Activated T-cell treated with anti-CD3 and anti-CD28 coated beads, Interleukin-2, amount 50 U/mL, for 4 hours (primary cell): Measurements from ENCODE around the gene RRM2. TPM values are rescaled to one million over a fixed set of nuclear protein-coding genes. Genes with fewer than 3 reads are reported as not detected.
A peak's percentile ranks its signal among the peaks of the same experiment; 100 is the strongest.

ENCODE experiments used
- ATAC-seq, 2 donors: fragments of 200-7000 bp; cut with Tn5 transposase; one replicate each; pipeline ENCODE4 v1.10.0; 2021
- DNase-seq: peaks from one replicate; pipeline ENCODE4 v3.0.0-alpha.2; 2020
- H3K27me3 Mint-ChIP-seq: one replicate; pipeline ENCODE4 v1.8.0; 2021; ENCODE audit warnings: low read depth, mixed read lengths
- H3K36me3 Mint-ChIP-seq: one replicate; pipeline ENCODE4 v1.8.0; 2022; ENCODE audit warnings: mixed read lengths; ENCODE audit not compliant: insufficient read depth
- H3K4me1 Mint-ChIP-seq: one replicate; pipeline ENCODE4 v1.8.0; 2021; ENCODE audit warnings: low read depth, mixed read lengths
- H3K4me3 Mint-ChIP-seq: one replicate; pipeline ENCODE4 v1.8.0; 2021; ENCODE audit warnings: mild to moderate bottlenecking, moderate library complexity, mixed read lengths
- H3K9me3 Mint-ChIP-seq: one replicate; pipeline ENCODE4 v1.8.0; 2021; ENCODE audit warnings: mixed read lengths
- total RNA-seq, 3 donors: library from RNA; stranded (reverse); gene quantifications; one replicate each; pipeline ENCODE4 v1.2.1, GENCODE V29; 2021

Gene RRM2
- total RNA-seq = 10 to 100 TPM; 40.9 to 54.9 (median 51.6) TPM

DNA sequence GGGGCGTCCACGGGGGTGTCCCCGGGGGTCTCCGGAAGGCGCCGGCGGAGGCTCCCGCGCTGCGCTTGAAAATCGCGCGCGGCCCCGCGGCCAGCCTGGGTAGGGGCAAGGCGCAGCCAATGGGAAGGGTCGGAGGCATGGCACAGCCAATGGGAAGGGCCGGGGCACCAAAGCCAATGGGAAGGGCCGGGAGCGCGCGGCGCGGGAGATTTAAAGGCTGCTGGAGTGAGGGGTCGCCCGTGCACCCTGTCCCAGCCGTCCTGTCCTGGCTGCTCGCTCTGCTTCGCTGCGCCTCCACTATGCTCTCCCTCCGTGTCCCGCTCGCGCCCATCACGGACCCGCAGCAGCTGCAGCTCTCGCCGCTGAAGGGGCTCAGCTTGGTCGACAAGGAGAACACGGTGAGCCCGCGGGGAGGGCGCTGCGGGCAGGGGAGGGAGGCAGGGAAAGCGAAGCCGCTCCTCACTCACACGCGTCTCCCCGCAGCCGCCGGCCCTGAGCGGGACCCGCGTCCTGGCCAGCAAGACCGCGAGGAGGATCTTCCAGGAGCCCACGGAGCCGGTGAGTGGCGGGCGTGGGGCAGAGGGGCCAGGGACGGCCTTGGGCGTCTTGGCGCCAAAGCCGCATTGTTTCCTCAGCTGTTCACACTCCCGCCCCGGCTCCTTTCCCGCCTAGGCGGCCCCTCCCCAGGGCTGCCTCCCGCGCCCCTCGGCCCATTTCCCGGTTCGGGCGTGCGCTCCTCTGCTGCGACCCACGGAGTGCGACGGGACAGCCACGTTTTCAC is at the start of gene RRM2:
Gene RRM2, plus strand, starts transcription at position 240 of the 781 bp plus-strand sequence. Its CDS starts 60 bp downstream, at position 300.
- H3K27me3 Mint-ChIP-seq = peaks cover 8% of the 10 kb centered on the region
- peak; percentile 75 to 80 for ATAC-seq
- H3K9me3 Mint-ChIP-seq = no peaks in the 10 kb centered on the region
- peak within 1 kb of the TSS; percentile 86 for H3K4me3 Mint-ChIP-seq
- H3K36me3 Mint-ChIP-seq = no peaks in the 10 kb centered on the region
- peak; percentile 79 for DNase-seq
- H3K4me1 Mint-ChIP-seq = peaks cover 44% of the 10 kb centered on the region

- no peaks in the 10 kb centered on the region for H3K36me3 Mint-ChIP-seq
- H3K4me1 Mint-ChIP-seq = peaks cover 3% of the 10 kb centered on the region
- H3K27me3 Mint-ChIP-seq = peaks cover 57% of the 10 kb centered on the region
- no peak overlapping the region for H3K4me3 Mint-ChIP-seq
- DNase-seq (no peak), ATAC-seq (no peak)
- H3K9me3 Mint-ChIP-seq = no peaks in the 10 kb centered on the region
These were observed 48.8 kb upstream of the RRM2 start for GRCh38 chr2:10073706-10074105.

DNA sequence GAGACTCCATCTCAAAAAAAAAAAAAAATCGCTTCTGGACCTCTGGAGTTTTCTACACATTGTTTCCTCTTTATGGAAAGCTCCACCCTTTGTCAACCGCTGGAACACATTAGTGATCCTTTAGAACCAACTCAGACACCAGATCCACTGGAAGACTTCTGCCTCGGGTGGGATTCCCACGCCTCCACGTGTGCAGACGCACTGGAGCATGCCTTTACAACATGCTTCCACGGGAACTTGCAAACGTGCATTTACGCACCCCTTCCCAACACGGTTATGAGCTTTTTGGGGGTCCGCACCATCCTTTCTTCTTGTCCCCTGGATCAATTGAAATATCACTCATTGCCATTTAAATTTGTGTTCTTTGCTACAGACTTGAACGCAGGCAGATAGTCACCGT is 47.4 kb upstream of the RRM2 start:
- H3K36me3 Mint-ChIP-seq = no peaks in the 10 kb centered on the region
- peaks cover 8% of the 10 kb centered on the region for H3K4me1 Mint-ChIP-seq
- ATAC-seq (no peak), DNase-seq (no peak)
- no peak overlapping the region for H3K4me3 Mint-ChIP-seq
- H3K27me3 Mint-ChIP-seq = peaks cover 64% of the 10 kb centered on the region
- no peaks in the 10 kb centered on the region for H3K9me3 Mint-ChIP-seq

GRCh38 chr2:10075571-10076209 is 46.8 kb upstream of the RRM2 start:
- no peak for ATAC-seq

DNA sequence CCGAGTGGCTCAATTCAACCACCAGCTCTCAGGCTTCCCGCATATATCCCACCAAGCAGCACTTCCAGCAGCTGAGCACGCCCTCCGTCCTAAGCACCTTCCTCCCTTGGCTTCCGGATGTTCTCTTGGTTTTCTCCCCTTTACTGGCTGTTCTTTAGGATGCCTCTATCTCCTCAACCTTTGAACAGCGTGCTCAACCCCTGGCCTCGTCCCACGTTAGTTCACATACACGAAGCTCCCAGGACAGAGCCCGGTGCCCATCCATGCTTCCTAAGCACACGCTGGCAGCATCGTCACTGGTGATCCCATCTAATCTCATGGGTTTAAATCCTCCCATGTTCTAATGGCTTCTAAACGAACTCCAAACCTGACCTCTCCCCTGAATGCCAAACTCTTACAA is 46.0 kb upstream of the RRM2 start:
- H3K9me3 Mint-ChIP-seq = no peaks in the 10 kb centered on the region
- H3K4me3 Mint-ChIP-seq = no peak overlapping the region
- DNase-seq = no peak
- ATAC-seq = no peak
- H3K27me3 Mint-ChIP-seq = peaks cover 71% of the 10 kb centered on the region
- no peaks in the 10 kb centered on the region for H3K36me3 Mint-ChIP-seq
- peaks cover 15% of the 10 kb centered on the region for H3K4me1 Mint-ChIP-seq

More at GRCh38 chr2:10075571-10076209, 46.8 kb upstream of the RRM2 start:
- H3K27me3 Mint-ChIP-seq = peaks cover 64% of the 10 kb centered on the region
- H3K36me3 Mint-ChIP-seq = no peaks in the 10 kb centered on the region
- DNase-seq = no peak
- H3K9me3 Mint-ChIP-seq = no peaks in the 10 kb centered on the region
- peaks cover 9% of the 10 kb centered on the region for H3K4me1 Mint-ChIP-seq
- no peak overlapping the region for H3K4me3 Mint-ChIP-seq

DNA sequence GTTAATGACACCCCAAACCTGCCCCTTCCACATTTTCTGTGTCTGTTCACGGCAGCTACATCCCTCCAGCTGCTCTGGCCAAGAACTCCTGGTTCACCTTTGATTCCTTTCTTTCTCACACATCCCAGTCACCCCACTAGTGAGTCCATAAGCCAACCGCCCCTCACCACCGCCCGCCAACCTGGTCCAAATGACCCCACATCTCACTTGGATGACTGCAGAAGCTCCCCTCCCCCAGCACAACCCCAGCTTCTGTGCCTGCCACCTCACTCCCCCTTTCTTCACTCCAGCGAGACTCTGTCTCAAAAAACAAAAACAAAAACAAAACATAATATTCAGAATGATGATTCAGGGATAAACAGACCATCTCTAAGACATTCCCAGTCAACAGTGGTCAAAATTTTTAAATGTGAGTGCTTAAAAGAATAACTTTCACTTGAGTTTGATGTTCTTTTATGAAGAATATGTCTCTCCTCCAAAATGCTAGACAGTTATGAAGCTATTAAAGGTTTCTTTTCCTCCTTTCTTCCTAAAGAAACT is 45.5 kb upstream of the RRM2 start:
- ATAC-seq = no peak
- H3K4me1 Mint-ChIP-seq = peaks cover 15% of the 10 kb centered on the region
- no peak for DNase-seq

GRCh38 chr2:10078001-10078400 is 44.5 kb upstream of the RRM2 start:
- Mint-ChIP-seq H3K4me1 (peaks cover 12% of the 10 kb centered on the region), H3K27me3 (peaks cover 74% of the 10 kb centered on the region), H3K9me3 (no peaks in the 10 kb centered on the region), H3K4me3 (no peak overlapping the region), H3K36me3 (no peaks in the 10 kb centered on the region)
- DNase-seq = no peak
- no peak for ATAC-seq

More for the DNA sequence above, 45.5 kb upstream of the RRM2 start:
- H3K4me3 Mint-ChIP-seq = no peak overlapping the region
- H3K9me3 Mint-ChIP-seq = no peaks in the 10 kb centered on the region
- H3K36me3 Mint-ChIP-seq = no peaks in the 10 kb centered on the region
- peaks cover 72% of the 10 kb centered on the region for H3K27me3 Mint-ChIP-seq

- Mint-ChIP-seq H3K4me3 (peak overlapping the region; percentile 68), H3K9me3 (no peaks in the 10 kb centered on the region), H3K27me3 (peaks cover 78% of the 10 kb centered on the region), H3K36me3 (no peaks in the 10 kb centered on the region), H3K4me1 (peaks cover 12% of the 10 kb centered on the region)
- DNase-seq (no peak), ATAC-seq (peak in 1 of 2 donors; percentile 5)
These were observed 43.8 kb upstream of the RRM2 start for GRCh38 chr2:10078704-10079265.

DNA sequence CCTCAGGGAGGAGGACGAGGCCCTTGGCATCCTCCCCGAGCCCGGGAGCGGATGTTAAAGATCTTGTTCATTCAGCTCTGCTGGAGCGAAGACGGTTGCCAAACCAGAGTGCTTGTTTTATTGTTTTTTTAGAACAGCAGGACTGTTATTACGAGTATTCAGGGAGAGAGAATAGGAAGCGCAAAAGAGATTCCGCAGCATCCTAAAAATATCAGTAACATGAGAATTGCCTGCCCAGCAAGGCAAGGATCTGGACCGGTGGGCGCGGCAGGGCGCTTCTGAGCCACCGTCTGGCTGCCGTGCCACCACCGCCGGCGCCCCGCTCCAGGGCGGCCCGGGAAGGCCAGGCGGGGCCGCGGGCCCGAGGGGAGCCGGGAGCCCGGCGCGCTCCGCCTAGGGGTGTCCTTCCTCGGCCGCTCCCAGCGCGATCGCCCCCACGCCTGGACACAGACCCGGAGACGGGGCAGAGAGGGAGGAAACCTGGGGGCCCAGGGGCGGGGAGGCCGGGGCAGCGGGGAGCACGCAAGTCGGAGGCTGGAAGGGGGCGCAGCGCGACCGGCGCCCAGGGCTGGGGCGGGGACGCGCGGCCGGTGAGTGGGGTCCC is 43.2 kb upstream of the RRM2 start:
- ATAC-seq (peak; percentile 70 to 71), DNase-seq (no peak)
- Mint-ChIP-seq H3K4me1 (peaks cover 12% of the 10 kb centered on the region), H3K4me3 (peak overlapping the region; percentile 68), H3K9me3 (no peaks in the 10 kb centered on the region), H3K27me3 (peaks cover 79% of the 10 kb centered on the region), H3K36me3 (no peaks in the 10 kb centered on the region)

DNA sequence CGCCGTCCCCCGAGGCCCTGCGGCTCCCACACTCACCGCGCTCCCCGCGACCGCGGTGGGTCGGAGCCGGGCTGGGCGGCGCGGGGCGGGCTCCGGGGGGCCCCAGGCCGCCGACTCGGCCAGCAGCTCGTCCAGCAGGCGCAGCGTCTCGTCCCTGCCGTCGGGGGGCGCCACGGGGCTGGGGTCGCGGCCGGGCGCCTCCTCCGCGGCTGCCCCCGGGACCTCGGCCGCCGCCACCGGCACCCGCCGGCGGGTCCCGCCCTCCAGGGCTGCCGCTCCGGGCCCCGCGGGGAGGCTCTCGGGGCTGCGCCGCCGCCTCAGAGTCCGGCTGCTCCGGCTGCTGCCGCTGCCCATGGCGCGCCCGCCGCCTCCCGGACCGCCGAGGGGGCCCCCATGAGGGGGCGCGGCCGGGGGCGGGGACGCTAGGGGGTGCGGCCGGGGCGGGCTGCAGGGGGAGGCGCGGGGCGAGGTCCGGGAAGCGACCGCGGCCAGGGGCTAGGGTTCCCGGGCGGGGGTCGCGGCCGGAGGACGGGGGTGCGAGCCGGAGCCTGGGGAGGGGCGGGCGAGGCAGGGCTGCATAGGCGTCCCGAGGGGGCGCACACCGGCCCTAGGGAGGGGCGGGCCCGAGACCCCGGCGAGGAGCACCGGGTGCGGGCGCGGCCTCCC is 42.5 kb upstream of the RRM2 start, which contains the start of gene CYS1:
Gene CYS1, minus strand, starts transcription at position 542 of the 666 bp plus-strand sequence. Its CDS starts 188 bp downstream, at position 354.
- Mint-ChIP-seq H3K27me3 (peaks cover 80% of the 10 kb centered on the region), H3K4me1 (peaks cover 12% of the 10 kb centered on the region), H3K9me3 (no peaks in the 10 kb centered on the region), H3K36me3 (no peaks in the 10 kb centered on the region), H3K4me3 (peak within 1 kb of the TSS; percentile 68)
- ATAC-seq (peak; percentile 54 to 65), DNase-seq (no peak)

DNA sequence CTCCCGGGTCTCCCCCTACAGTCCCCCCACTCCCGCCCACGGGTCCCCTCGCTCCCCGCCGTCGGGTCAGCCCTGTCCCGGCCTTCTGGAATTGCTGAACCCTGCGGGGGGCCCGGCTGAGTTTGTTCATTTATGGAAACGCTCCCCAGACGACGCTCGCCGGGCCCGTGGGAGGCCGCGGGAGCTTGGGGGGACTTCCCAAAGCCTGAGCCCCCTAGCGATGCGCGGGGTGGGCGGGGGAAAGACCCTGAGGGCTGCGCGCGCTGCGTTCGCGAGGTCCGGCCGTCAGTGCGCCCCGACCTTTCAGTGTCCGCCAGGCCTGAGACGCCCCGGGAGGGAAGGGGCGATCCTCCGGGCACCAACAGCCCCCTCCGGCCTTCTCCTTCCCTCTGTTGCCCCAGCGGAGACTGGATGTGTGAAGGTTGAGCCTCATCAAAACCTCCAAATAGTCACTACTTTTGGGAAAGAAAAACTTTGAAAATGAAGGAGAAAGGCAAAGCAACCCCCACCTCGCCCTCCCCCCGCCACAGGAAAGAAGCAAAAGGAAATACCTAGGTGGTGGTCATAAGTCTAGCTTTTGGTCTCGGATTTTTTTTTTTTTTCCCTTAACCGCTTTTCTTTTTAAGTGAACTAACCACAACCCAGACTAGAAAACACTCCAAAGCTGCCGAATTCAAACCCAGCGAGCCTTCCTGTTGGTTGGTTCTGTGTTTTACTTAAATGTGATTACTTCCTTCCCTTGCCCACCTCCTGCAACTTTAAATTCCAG is 41.8 kb upstream of the RRM2 start:
- Mint-ChIP-seq H3K4me3 (peak overlapping the region; percentile 67), H3K4me1 (peaks cover 12% of the 10 kb centered on the region), H3K36me3 (no peaks in the 10 kb centered on the region), H3K27me3 (peaks cover 78% of the 10 kb centered on the region), H3K9me3 (no peaks in the 10 kb centered on the region)
- DNase-seq (no peak), ATAC-seq (peak; percentile 10 to 11)

- H3K4me3 Mint-ChIP-seq = no peak overlapping the region
- ATAC-seq (no peak), DNase-seq (no peak)
- no peaks in the 10 kb centered on the region for H3K36me3 Mint-ChIP-seq
- peaks cover 12% of the 10 kb centered on the region for H3K4me1 Mint-ChIP-seq
- peaks cover 78% of the 10 kb centered on the region for H3K27me3 Mint-ChIP-seq
- no peaks in the 10 kb centered on the region for H3K9me3 Mint-ChIP-seq
These were observed 39.5 kb upstream of the RRM2 start for GRCh38 chr2:10083046-10083445.

- Mint-ChIP-seq H3K36me3 (no peaks in the 10 kb centered on the region), H3K4me1 (peaks cover 12% of the 10 kb centered on the region), H3K27me3 (peaks cover 73% of the 10 kb centered on the region), H3K9me3 (no peaks in the 10 kb centered on the region), H3K4me3 (no peak overlapping the region)
- ATAC-seq (no peak), DNase-seq (no peak)
These were observed 38.8 kb upstream of the RRM2 start for GRCh38 chr2:10083692-10084211.
